ENCODE data around the gene CDHR3.

DNA sequence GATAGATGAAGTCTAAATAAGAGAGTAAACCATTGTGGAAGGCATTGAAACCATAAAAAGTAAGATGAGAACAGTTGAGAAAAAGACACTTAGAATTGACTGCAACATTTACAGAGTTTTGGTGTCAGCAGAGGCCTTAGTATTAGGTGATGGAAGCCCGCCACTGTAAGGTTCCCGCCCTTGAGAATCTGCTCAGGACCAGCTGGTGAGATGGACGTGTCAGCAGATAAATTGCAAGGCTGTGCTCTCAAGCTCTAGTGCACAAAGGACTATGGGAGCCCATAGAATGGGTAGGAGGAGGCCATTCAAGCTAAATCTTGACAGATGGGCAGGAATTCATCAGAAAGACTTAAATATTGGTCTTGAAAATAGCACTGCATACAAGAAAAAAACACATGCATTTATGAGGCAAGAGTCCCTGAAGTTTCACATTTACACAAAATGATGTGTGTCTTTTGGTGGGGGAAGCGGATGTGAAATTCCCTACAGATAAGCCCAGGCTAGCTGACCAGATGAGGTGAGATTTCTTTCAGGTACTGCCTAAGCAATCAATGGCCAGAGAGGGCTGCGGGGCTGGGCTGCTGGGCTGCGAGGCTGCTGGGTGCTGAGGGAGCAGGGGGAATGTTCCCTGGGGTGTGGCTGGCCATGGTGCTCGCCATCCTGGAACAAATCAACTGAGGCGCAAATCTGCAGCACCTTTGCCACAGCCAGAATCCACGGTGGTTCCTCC lies 106.6 kb downstream of the CDHR3 start:
- TF ChIP-seq, protein P1, sequence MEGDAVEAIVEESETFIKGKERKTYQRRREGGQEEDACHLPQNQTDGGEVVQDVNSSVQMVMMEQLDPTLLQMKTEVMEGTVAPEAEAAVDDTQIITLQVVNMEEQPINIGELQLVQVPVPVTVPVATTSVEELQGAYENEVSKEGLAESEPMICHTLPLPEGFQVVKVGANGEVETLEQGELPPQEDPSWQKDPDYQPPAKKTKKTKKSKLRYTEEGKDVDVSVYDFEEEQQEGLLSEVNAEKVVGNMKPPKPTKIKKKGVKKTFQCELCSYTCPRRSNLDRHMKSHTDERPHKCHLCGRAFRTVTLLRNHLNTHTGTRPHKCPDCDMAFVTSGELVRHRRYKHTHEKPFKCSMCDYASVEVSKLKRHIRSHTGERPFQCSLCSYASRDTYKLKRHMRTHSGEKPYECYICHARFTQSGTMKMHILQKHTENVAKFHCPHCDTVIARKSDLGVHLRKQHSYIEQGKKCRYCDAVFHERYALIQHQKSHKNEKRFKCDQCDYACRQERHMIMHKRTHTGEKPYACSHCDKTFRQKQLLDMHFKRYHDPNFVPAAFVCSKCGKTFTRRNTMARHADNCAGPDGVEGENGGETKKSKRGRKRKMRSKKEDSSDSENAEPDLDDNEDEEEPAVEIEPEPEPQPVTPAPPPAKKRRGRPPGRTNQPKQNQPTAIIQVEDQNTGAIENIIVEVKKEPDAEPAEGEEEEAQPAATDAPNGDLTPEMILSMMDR (conservative IDR thresholded peaks at IDR 0.05), result no peak
- no peak for TF ChIP-seq EZH2 (IDR thresholded peaks at IDR 0.05; ENCODE audit: low read depth)
